ENCODE results near the gene NECTIN1. TPM values are rescaled to one million over a fixed set of nuclear protein-coding genes. Genes with fewer than 3 reads are reported as not detected.

Gene NECTIN1
- total and polyA plus RNA-seq, 2 experiments from 2014 or later = 3.6 to 7.4 TPM

DNA sequence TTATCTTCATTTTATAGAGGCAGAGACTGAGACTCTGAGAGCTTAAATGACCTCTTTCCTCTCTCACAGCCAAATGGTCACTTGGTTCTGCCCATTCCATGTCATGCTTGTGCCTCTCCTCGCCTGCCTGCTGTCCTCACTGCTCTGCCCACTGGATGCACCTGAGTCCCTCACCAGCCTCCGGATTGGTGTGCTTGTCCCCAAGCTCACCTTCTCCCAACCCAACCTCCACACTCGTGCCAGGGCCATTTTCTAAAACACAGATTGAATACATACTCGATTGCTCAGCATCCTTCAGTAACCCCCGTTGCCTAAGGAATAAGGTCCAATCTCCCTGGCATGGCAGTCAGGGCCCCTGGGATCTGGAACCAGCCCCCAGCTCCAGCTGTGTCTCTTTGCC, 28.4 kb upstream of the NECTIN1 start:
- no peaks in the 10 kb centered on the region for H3K79me2 ChIP-seq
- DNase-seq (ENCODE audit: low spot score) = no peak
- H4K20me1 ChIP-seq (ENCODE audit: insufficient read depth, poor library complexity, severe bottlenecking) = no peaks in the 10 kb centered on the region
- 91% methylated on average over 5 of the region's 5 CpGs for WGBS (ENCODE audit: low lambda C conversion rate, missing lambda C conversion rate)
- H3K4me1 ChIP-seq (ENCODE audit: insufficient read depth) = peaks cover 4% of the 10 kb centered on the region
- no peak overlapping the region for H3K4me3 ChIP-seq
- H3K9me2 ChIP-seq (replicated peaks; ENCODE audit: insufficient read depth) = no peaks in the 10 kb centered on the region
- H2AFZ ChIP-seq = no peak overlapping the region
- no peak overlapping the region for H3K27ac ChIP-seq
- no peak overlapping the region for H3K4me2 ChIP-seq
- TF ChIP-seq EZH2phosphoT487 (IDR thresholded peaks at IDR 0.05; ENCODE audit: low read depth, severe bottlenecking, unreplicated experiment) (no peak), EZH2 (IDR thresholded peaks at IDR 0.05; ENCODE audit: borderline replicate concordance) (no peak), CTCF (IDR thresholded peaks at IDR 0.05; ENCODE audit: poor library complexity) (no peak)
- no peaks in the 10 kb centered on the region for H3K9me3 ChIP-seq (ENCODE audit: low read depth)
- H3K36me3 ChIP-seq (replicated peaks; ENCODE audit: insufficient read depth, low read depth) = no peaks in the 10 kb centered on the region
- no peaks in the 10 kb centered on the region for H3K27me3 ChIP-seq

- WGBS (ENCODE audit: low lambda C conversion rate, missing lambda C conversion rate) = 87% methylated on average over 5 of the region's 5 CpGs
- no peak overlapping the region for H2AFZ ChIP-seq
- no peak for DNase-seq (ENCODE audit: low spot score)
- H3K4me3 ChIP-seq = no peak overlapping the region
- H3K79me2 ChIP-seq = no peaks in the 10 kb centered on the region
- TF ChIP-seq EZH2 (IDR thresholded peaks at IDR 0.05; ENCODE audit: borderline replicate concordance) (no peak), CTCF (IDR thresholded peaks at IDR 0.05; ENCODE audit: poor library complexity) (no peak), EZH2phosphoT487 (IDR thresholded peaks at IDR 0.05; ENCODE audit: low read depth, severe bottlenecking, unreplicated experiment) (no peak)
- H3K4me2 ChIP-seq = no peak overlapping the region
- H4K20me1 ChIP-seq (ENCODE audit: insufficient read depth, poor library complexity, severe bottlenecking) = no peaks in the 10 kb centered on the region
- H3K4me1 ChIP-seq (ENCODE audit: insufficient read depth) = peaks cover 4% of the 10 kb centered on the region
- H3K9me2 ChIP-seq (replicated peaks; ENCODE audit: insufficient read depth) = no peaks in the 10 kb centered on the region
- no peaks in the 10 kb centered on the region for H3K27me3 ChIP-seq
- H3K9me3 ChIP-seq (ENCODE audit: low read depth) = no peaks in the 10 kb centered on the region
- H3K27ac ChIP-seq = no peak overlapping the region
- H3K36me3 ChIP-seq (replicated peaks; ENCODE audit: insufficient read depth, low read depth) = no peaks in the 10 kb centered on the region
Measured at GRCh38 chr11:119756169-119756865, 27.3 kb upstream of the NECTIN1 start.

DNA sequence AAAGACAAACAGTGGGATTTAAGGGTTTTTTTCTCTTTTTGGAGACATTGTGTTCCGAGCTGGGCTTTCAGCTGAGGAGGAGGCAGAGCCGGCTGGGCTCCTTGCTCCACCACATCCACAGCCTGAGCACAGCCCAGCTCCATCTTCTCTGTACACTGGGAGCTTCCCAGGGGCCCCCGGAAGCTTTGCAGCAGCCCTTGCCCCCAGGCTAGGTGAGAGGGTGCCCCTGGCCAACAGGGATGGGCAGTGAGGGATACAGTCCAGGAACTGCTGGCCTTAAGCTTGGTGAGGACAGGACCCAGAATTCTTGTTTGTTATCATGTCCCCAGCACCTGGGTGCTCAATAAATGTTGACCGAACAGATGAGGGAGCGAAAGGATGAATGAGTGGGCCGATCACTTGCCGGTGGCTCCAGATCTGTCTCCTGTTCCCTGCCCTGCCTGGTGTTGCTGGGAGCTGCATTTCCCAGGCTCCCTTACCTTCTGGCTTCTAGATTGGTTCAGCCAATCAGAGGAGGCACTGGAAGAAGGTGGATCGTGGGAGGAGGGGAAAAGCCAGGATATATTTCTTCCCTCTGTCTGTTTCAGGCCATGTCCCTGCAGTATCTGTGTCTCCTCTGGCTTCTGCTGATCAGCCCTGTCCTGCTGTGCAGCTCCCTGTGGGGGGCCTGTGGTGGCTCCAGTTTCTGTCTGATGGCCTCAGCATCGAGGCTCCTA, 26.5 kb upstream of the NECTIN1 start:
- TF ChIP-seq CTCF (IDR thresholded peaks at IDR 0.05; ENCODE audit: poor library complexity) (no peak), EZH2phosphoT487 (IDR thresholded peaks at IDR 0.05; ENCODE audit: low read depth, severe bottlenecking, unreplicated experiment) (no peak), EZH2 (IDR thresholded peaks at IDR 0.05; ENCODE audit: borderline replicate concordance) (no peak)
- no peaks in the 10 kb centered on the region for H3K9me3 ChIP-seq (ENCODE audit: low read depth)
- H3K4me2 ChIP-seq = no peak overlapping the region
- H3K27ac ChIP-seq = no peak overlapping the region
- H2AFZ ChIP-seq = no peak overlapping the region
- H4K20me1 ChIP-seq (ENCODE audit: insufficient read depth, poor library complexity, severe bottlenecking) = no peaks in the 10 kb centered on the region
- no peak overlapping the region for H3K4me3 ChIP-seq
- DNase-seq (ENCODE audit: low spot score) = no peak
- no peaks in the 10 kb centered on the region for H3K9me2 ChIP-seq (replicated peaks; ENCODE audit: insufficient read depth)
- peaks cover 4% of the 10 kb centered on the region for H3K4me1 ChIP-seq (ENCODE audit: insufficient read depth)
- H3K79me2 ChIP-seq = no peaks in the 10 kb centered on the region
- no peaks in the 10 kb centered on the region for H3K27me3 ChIP-seq
- no peaks in the 10 kb centered on the region for H3K36me3 ChIP-seq (replicated peaks; ENCODE audit: insufficient read depth, low read depth)
- 65% methylated on average over 9 of the region's 9 CpGs for WGBS (ENCODE audit: low lambda C conversion rate, missing lambda C conversion rate)
